ENCODE measurements around the gene SLC12A5. TPM values are rescaled to one million over a fixed set of nuclear protein-coding genes. Genes with fewer than 3 reads are reported as not detected.

Gene SLC12A5
- polyA plus RNA-seq, 6 donors from 2014 or later: not detected

- no peak overlapping the region for H3K27ac Mint-ChIP-seq
- no peak for ATAC-seq (ENCODE audit: low read depth in 2 of 2)
- no peak overlapping the region for H3K4me3 Mint-ChIP-seq
- peaks cover 0 to 3% (median 0%) of the 10 kb centered on the region in 7 donors for H3K9me3 Mint-ChIP-seq
- peaks cover 0 to 3% (median 0%) of the 10 kb centered on the region in 3 donors for H3K4me1 Mint-ChIP-seq
- no peak for DNase-seq
- peaks cover 55 to 85% (median 59%) of the 10 kb centered on the region in 3 donors for H3K27me3 Mint-ChIP-seq
- H3K36me3 Mint-ChIP-seq: peaks cover 0 to 8% of the 10 kb centered on the region in 2 donors
Measured at GRCh38 chr20:46036370-46036769, 7.4 kb downstream of the SLC12A5 start.

- ATAC-seq (ENCODE audit: low read depth in 2 of 2) (no peak), DNase-seq (no peak)
- H3K36me3 Mint-ChIP-seq: peaks cover 0 to 14% of the 10 kb centered on the region in 2 donors
- H3K4me3 Mint-ChIP-seq: no peak overlapping the region
- no peak overlapping the region for H3K27ac Mint-ChIP-seq
- peaks cover 0 to 3% (median 0%) of the 10 kb centered on the region in 3 donors for H3K4me1 Mint-ChIP-seq
- H3K27me3 Mint-ChIP-seq: peaks cover 62 to 88% (median 65%) of the 10 kb centered on the region in 3 donors
- H3K9me3 Mint-ChIP-seq: peaks cover 0 to 7% (median 0%) of the 10 kb centered on the region in 7 donors
Measured at GRCh38 chr20:46037036-46037435, 8.0 kb downstream of the SLC12A5 start.

DNA sequence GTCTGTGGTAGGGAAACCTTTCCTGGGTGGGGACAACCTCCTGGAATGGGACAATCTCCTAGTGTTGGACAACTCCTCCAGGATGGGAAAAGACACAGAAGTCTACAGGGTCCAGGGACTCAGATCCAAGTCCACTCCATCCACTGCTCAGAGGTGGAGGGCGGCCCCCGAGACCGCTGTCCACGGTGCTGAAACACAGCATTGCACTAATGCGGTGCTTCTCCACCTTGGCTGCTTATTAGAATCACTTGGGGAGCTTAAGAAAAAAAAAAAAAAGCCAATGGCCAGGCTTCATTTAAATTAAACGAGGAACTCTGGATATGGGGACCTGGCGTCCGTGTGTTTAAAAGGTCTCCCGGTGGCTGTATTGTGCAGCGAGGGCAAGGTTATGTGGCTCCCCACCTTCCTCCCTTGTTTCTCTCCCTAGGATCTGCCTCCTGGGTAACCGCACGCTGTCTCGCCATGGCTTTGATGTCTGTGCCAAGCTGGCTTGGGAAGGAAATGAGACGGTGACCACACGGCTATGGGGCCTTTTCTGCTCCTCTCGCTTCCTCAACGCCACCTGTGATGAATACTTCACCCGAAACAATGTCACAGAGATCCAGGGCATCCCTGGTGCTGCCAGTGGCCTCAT is 12.0 kb downstream of the SLC12A5 start:
- H3K27ac Mint-ChIP-seq: no peak overlapping the region
- DNase-seq (peak; percentile 21), ATAC-seq (ENCODE audit: low read depth in 2 of 2) (peak in 1 of 2 donors; percentile 47)
- no peak overlapping the region for H3K4me3 Mint-ChIP-seq
- peaks cover 0 to 6% (median 0%) of the 10 kb centered on the region in 7 donors for H3K9me3 Mint-ChIP-seq
- peaks cover 0 to 8% of the 10 kb centered on the region in 2 donors for H3K36me3 Mint-ChIP-seq
- peaks cover 56 to 79% (median 57%) of the 10 kb centered on the region in 3 donors for H3K27me3 Mint-ChIP-seq
- no peaks in the 10 kb centered on the region for H3K4me1 Mint-ChIP-seq

GRCh38 chr20:46043556-46043955 is 14.5 kb downstream of the SLC12A5 start:
- no peak overlapping the region for H3K27ac Mint-ChIP-seq
- peaks cover 0 to 6% (median 0%) of the 10 kb centered on the region in 7 donors for H3K9me3 Mint-ChIP-seq
- H3K4me1 Mint-ChIP-seq: no peaks in the 10 kb centered on the region
- H3K4me3 Mint-ChIP-seq: peak overlapping the region in 1 of 8 donors; percentile 44
- peaks cover 0 to 8% of the 10 kb centered on the region in 2 donors for H3K36me3 Mint-ChIP-seq
- DNase-seq (no peak), ATAC-seq (ENCODE audit: low read depth in 2 of 2) (no peak)
- peaks cover 51 to 76% (median 72%) of the 10 kb centered on the region in 3 donors for H3K27me3 Mint-ChIP-seq

GRCh38 chr20:46044896-46045295 is 15.9 kb downstream of the SLC12A5 start:
- Mint-ChIP-seq H3K36me3 (peaks cover 0 to 8% of the 10 kb centered on the region in 2 donors), H3K27me3 (peaks cover 56 to 83% (median 82%) of the 10 kb centered on the region in 3 donors), H3K4me1 (no peaks in the 10 kb centered on the region), H3K9me3 (peaks cover 0 to 6% (median 0%) of the 10 kb centered on the region in 7 donors), H3K4me3 (no peak overlapping the region), H3K27ac (no peak overlapping the region)
- DNase-seq: no peak
- ATAC-seq (ENCODE audit: low read depth in 2 of 2): no peak

DNA sequence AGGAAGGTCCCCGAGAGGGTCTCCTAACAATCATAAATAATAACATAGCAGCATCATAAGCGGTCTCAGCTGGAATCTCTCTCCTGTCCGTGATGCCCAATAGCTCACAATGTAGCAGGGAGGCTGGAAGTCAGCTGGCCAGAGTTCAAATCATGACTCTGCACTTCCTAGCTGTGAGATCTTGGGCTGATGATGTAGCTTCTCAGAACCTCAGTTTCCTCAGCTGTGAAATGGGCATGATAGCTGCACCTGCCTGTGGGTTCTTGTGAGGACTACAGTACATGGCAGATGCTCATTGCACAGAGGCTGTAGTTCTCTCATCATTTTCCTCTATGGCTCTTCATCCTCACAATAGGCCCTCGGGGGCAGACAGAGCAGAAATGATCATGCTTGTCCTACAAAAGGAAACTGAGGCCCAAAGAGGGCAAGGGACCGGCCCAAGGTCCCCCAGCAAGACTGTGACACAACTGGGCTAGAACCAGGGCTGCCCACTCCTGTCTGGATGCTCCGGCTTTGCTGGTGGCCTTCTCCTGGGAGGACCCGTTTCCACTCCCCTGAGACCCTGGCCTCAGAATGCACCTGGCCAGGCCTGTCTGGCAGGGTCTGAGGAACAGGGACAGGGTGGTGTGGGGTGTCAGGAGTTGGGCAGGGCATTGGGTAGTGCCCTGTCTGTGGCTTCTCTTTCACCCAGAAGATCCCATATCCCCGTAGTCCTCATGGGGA is 17.7 kb downstream of the SLC12A5 start:
- Mint-ChIP-seq H3K27me3 (peaks cover 46 to 84% (median 80%) of the 10 kb centered on the region in 3 donors), H3K36me3 (peaks cover 0 to 5% of the 10 kb centered on the region in 2 donors), H3K27ac (no peak overlapping the region), H3K4me1 (peaks cover 0 to 3% (median 0%) of the 10 kb centered on the region in 3 donors), H3K9me3 (peaks cover 0 to 4% (median 0%) of the 10 kb centered on the region in 7 donors), H3K4me3 (no peak overlapping the region)
- no peak for ATAC-seq (ENCODE audit: low read depth in 2 of 2)
- no peak for DNase-seq

- Mint-ChIP-seq H3K9me3 (peaks cover 0 to 1% (median 0%) of the 10 kb centered on the region in 7 donors), H3K27ac (no peak overlapping the region), H3K4me3 (no peak overlapping the region), H3K27me3 (peaks cover 35 to 73% (median 70%) of the 10 kb centered on the region in 3 donors), H3K36me3 (no peaks in the 10 kb centered on the region), H3K4me1 (peaks cover 0 to 3% (median 0%) of the 10 kb centered on the region in 3 donors)
- DNase-seq: no peak
- no peak for ATAC-seq (ENCODE audit: low read depth in 2 of 2)
Measured at GRCh38 chr20:46047821-46048220, 18.8 kb downstream of the SLC12A5 start.

DNA sequence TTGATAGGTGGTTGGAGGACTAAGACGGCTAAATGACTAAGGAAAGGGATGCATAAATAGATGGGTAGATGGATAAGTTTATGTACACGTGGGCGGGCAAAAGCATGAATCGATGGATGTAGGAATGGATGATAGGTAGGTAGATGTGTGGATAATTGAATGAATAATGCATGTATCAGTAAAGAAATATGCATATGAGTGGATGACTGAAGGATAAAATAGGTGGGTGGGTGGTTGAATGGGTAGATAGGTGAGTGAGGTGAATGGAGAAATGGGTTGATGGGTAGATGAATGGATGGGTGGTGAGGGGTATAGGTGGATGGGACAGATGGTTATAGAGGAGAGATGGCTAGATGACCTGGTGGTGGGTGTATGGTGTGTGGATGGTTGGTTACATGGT is 20.2 kb downstream of the SLC12A5 start:
- peaks cover 0 to 1% (median 0%) of the 10 kb centered on the region in 7 donors for H3K9me3 Mint-ChIP-seq
- no peaks in the 10 kb centered on the region for H3K36me3 Mint-ChIP-seq
- no peak overlapping the region for H3K4me3 Mint-ChIP-seq
- peaks cover 0 to 3% (median 0%) of the 10 kb centered on the region in 3 donors for H3K4me1 Mint-ChIP-seq
- H3K27me3 Mint-ChIP-seq: peaks cover 28 to 60% (median 56%) of the 10 kb centered on the region in 3 donors
- H3K27ac Mint-ChIP-seq: no peak overlapping the region
- DNase-seq (no peak), ATAC-seq (ENCODE audit: low read depth in 2 of 2) (no peak)

- Mint-ChIP-seq H3K27me3 (peaks cover 26 to 65% (median 57%) of the 10 kb centered on the region in 3 donors), H3K4me3 (no peak overlapping the region), H3K36me3 (no peaks in the 10 kb centered on the region), H3K27ac (no peak overlapping the region), H3K9me3 (peaks cover 0 to 1% (median 0%) of the 10 kb centered on the region in 7 donors), H3K4me1 (peaks cover 0 to 3% (median 0%) of the 10 kb centered on the region in 3 donors)
- DNase-seq (no peak), ATAC-seq (ENCODE audit: low read depth in 2 of 2) (no peak)
Measured at GRCh38 chr20:46049815-46050214, 20.8 kb downstream of the SLC12A5 start.

- H3K4me3 Mint-ChIP-seq: no peak overlapping the region
- no peak overlapping the region for H3K27ac Mint-ChIP-seq
- H3K9me3 Mint-ChIP-seq: peaks cover 0 to 1% (median 0%) of the 10 kb centered on the region in 7 donors
- DNase-seq (no peak), ATAC-seq (ENCODE audit: low read depth in 2 of 2) (no peak)
- peaks cover 0 to 8% (median 0%) of the 10 kb centered on the region in 3 donors for H3K4me1 Mint-ChIP-seq
- peaks cover 31 to 70% (median 63%) of the 10 kb centered on the region in 3 donors for H3K27me3 Mint-ChIP-seq
- no peaks in the 10 kb centered on the region for H3K36me3 Mint-ChIP-seq
Measured at GRCh38 chr20:46050444-46050843, 21.4 kb downstream of the SLC12A5 start.

DNA sequence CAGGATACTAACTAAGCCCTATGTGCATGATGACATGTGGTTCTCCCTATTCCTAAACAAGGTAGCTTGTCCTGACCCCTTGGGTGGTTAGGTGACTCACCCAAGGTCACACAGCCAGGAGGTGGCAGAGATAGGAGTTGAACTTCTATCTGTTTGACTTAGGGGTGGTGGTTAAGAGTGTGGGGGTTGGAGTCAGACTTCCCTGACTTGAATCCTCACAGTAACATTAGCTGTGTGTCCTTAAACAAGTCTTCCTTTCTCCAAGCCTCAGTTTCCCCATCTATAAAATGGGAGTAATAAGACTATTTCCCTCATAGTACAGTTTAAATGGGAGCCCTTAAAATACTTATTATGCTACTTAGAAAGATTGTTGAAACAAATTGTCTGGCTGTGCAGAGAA is 21.9 kb downstream of the SLC12A5 start:
- no peak overlapping the region for H3K27ac Mint-ChIP-seq
- no peak overlapping the region for H3K4me3 Mint-ChIP-seq
- DNase-seq: no peak
- H3K9me3 Mint-ChIP-seq: peaks cover 0 to 1% (median 0%) of the 10 kb centered on the region in 7 donors
- no peaks in the 10 kb centered on the region for H3K36me3 Mint-ChIP-seq
- H3K4me1 Mint-ChIP-seq: peaks cover 0 to 8% (median 0%) of the 10 kb centered on the region in 3 donors
- H3K27me3 Mint-ChIP-seq: peaks cover 33 to 70% (median 64%) of the 10 kb centered on the region in 3 donors
- ATAC-seq (ENCODE audit: low read depth in 2 of 2): no peak

DNA sequence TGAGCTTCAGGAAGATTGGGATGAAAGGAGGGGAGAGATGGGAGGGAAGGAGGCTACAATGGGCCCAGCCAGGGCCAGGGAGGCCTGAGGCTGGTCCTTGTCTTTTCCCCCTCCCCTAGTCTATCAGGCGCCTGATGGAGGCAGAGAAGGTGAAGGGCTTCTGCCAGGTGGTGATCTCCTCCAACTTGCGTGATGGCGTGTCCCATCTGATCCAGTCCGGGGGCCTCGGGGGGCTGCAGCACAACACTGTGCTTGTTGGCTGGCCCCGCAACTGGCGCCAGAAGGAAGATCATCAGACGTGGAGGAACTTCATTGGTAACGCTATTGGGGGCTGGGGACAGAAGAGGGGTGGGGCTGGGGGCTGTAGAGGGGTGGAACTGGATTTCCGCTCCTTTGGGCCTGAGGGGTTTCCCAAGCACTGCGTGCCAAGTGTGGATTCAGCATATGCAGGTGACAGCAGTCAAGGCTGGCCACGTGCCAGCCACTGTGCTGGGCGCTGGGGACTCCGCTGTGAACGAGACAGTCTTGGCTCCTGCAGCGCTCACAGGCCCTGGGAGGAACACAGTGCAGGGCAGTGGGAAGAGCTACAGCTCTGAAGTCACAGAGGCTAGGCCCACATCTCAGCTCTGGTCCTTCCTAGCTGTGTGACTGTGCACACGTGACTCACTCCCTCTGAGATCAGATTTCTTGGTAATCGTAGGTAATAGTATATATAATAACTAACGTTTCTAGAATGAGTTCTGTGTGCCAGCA is 22.7 kb downstream of the SLC12A5 start:
- Mint-ChIP-seq H3K36me3 (no peaks in the 10 kb centered on the region), H3K4me3 (no peak overlapping the region), H3K4me1 (peaks cover 0 to 8% (median 2%) of the 10 kb centered on the region in 3 donors), H3K27ac (peak overlapping the region in 1 of 6 donors; percentile 41), H3K9me3 (peaks cover 0 to 1% (median 0%) of the 10 kb centered on the region in 7 donors), H3K27me3 (peaks cover 26 to 70% (median 64%) of the 10 kb centered on the region in 3 donors)
- ATAC-seq (ENCODE audit: low read depth in 2 of 2) (no peak), DNase-seq (no peak)

- ATAC-seq (ENCODE audit: low read depth in 2 of 2) (no peak), DNase-seq (no peak)
- Mint-ChIP-seq H3K4me3 (no peak overlapping the region), H3K4me1 (peaks cover 9 to 13% (median 10%) of the 10 kb centered on the region in 3 donors), H3K27ac (no peak overlapping the region), H3K36me3 (no peaks in the 10 kb centered on the region), H3K27me3 (peaks cover 31 to 64% (median 58%) of the 10 kb centered on the region in 3 donors), H3K9me3 (peaks cover 0 to 1% (median 0%) of the 10 kb centered on the region in 7 donors)
Measured at GRCh38 chr20:46053416-46053815, 24.4 kb downstream of the SLC12A5 start.

Measured in naive B cell (primary cell).